ENCODE data around the gene RSBN1.
"Not testable (repeated sequence)": the region's sequence is repeated elsewhere in the genome, so short reads cannot be mapped to it uniquely, and the experiment has no call there.

RSBN1 gene

GRCh38 chr1:113779542-113779941 lies 32.7 kb downstream of the RSBN1 start:
- no peak for DNase-seq

DNA sequence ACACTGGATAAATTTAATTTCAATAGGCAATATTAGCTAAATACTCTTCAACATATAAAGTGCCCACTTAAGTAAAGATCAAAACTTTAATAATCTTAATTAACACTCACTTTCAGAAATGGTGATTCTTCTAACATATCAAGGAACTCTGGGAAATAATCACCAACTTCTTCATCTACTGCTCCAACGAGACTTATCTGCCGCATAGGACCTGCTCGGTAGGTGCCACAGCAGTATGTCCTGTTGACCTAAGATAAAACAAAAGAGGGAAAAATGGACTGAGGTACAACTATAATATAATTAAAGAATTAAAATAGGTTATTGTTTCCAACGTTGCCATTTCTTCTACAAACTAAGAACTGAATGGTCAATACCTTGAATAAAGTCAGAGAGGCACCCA lies 34.7 kb downstream of the RSBN1 start:
- no peak for DNase-seq

GRCh38 chr1:113770031-113770430 lies 42.2 kb downstream of the RSBN1 start:
- no peak for DNase-seq

DNA sequence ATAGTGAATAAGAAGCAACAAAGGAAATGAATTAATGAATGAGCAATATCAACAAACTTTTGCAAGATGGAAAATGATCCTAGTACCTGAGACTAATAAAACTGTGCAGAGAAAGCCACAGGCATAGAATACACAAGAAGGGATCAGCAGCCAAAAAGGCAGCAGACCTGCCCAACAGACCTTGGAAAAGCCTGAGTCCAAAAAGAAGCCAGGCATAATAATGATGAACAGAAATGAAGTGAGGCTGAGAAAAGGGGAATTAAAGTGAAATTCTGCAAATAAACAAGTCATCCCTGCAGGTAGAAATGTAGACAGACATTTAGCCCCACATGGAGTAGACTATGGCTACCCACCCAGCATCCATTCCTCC lies 42.7 kb downstream of the RSBN1 start:
- DNase-seq = no peak

DNA sequence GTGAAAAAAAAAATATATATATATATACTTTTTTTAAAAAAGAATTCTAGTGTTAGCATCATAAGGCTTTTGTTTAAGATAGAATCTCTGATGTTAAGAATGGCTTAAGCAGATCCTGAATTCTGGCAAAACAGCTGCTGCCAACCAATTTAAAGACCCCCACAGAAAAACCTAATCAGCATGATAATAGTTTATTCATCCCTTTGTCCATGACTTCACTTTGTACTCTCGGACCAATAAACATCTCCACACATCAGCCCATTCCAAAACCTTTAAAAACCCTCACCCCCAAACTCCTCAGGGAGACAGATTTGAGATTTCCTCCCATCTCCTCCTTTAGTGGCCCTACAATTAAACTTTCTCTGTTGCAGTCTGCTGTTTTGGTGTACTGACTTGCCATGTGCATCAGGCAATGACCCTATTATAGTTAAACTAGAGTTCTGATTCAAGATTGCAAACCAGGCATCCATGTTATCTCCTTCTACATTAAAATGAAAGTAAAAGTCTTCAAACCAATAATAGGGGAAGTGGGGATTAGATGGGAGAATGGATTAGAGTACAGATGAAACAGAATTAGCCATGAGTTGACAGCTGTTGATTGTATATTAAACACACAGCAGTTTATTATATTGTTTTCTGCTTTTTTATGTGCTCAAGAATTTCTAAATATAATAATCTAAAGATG lies 43.2 kb downstream of the RSBN1 start:
- no peak for DNase-seq

DNA sequence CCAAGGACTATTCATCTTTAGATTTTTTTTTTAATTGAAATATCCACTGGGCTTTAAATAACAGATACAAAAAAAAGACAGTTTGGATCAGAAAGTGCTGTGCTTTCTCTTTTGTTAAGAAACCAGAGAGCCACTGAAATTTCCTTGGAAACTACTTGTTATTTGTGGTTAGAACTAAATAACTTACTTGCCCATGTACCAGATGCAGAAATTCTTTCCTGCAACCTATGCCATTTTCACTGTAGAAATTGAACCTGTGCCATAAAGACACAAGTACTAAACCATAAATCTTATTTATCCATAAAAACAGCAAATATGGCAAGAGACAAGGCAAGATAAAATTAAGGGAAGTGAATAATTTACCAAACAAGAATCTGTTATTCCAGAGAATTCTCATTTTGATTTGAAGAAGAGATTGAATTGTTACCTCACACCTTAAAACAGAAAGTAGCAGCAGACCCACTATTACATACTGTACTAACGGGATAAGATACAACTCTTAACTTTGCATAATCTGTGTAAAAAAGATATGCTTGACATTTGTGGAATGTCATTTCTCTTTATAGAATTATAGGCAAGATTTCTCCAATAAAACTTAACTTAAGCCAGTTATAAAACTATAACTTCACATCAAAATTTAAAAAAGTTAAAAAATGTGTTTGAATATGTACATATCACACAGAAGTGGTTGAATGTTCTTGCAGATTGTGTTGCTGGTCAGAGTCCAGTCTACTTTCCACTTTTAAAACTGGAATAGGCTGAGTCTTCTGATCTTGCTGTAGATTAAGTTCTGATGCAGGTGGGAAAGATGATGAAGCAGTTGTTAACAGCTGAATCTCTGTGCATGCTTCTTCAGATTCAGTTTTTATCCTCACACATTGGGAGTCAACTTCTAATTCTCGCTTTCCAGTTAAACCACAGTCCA lies 46.7 kb downstream of the RSBN1 start:
- DNase-seq = no peak

GRCh38 chr1:113763661-113764060 lies 48.6 kb downstream of the RSBN1 start:
- DNase-seq = no peak

DNA sequence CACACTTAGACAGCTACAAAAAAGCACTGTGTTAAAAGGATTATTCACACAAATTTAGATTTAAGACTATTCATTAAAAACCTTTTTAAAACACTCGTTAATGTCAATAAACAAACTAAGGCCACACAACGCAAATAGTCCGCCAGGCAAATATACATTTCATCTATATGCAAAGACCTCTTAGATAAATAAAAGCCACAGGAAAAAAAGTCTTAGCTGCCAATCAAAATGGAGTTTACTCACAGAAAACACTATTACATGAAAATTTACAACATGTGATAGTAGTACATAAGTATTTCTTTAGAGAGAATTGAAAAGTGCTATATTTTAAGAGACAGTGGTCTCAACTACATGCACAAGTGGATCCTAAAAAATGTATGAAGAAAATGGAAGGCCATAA lies 50.3 kb downstream of the RSBN1 start:
- DNase-seq = no peak

- DNase-seq = no peak
These were observed 51.9 kb downstream of the RSBN1 start for GRCh38 chr1:113760102-113761080.

- peak; percentile 60 for DNase-seq
These were observed 52.8 kb downstream of the RSBN1 start, which contains the start of gene PHTF1 for GRCh38 chr1:113759333-113760101. TSS of gene PHTF1 (minus strand) at chr1:113759486. CDS start at chr1:113758703, 783 bp downstream.

- peak; percentile 63 for DNase-seq
These were observed 53.5 kb downstream of the RSBN1 start for GRCh38 chr1:113758631-113759332.

DNA sequence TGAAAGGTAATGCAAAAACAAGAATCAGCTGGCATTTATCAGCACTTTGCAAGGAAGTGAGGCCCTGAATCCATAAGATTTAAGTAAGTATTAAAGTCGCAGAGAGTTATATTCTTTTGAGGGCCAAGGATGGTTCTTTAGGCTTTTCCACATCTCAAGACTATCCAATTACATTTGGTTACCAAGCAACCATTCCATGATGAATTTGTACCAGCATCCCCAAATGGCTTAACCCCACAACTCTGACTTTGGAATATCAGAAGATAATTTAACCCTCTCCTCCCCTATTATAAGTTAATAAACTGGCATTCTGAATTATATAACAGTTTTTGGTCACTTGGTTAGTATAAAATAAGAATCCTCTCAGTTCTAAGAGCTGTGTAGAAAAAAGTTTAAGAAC lies 55.8 kb downstream of the RSBN1 start:
- DNase-seq = no peak

GRCh38 chr1:113753333-113753732 lies 58.9 kb downstream of the RSBN1 start:
- DNase-seq = not testable (repeated sequence)

DNA sequence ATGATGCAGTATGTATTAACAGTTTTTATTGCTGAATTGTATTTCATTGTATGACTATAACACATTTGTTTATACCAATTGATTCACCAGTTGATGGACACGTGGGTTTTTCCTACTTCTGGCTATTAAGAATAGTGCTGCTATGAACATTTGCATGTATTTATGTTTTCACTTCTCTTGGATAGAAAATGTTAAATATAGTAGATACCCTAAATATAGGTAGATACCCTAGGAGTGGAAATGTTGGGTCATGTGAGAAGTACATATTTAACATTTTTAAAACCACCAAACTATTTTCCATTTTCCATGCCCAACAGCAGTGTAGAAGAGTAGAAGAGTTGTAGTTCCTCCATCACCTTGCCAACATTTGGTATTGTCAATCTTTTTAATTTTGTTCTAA lies 60.8 kb downstream of the RSBN1 start:
- no peak for DNase-seq

- no peak for DNase-seq
These were observed 61.2 kb downstream of the RSBN1 start for GRCh38 chr1:113751114-113751513.

DNA sequence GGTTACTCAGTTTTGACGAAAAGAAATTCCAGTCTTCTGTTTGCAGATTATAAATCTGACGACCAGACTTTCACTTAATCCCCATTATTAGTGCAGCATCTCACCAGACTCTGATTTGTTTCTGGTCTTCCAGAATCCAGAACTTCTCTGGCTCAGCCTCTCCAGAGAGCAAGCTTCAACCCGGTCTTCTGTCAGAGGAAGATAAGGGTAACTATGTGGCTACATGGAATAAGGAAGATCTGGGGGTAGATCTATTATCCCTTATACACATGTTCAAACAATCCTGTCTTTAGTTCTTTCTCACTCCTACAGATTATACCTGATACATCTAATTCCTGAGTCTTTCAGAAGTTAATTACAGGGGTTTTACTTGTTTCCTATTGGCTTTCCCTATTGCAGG lies 62.9 kb downstream of the RSBN1 start:
- no peak for DNase-seq

GRCh38 chr1:113747376-113747775 lies 64.9 kb downstream of the RSBN1 start:
- DNase-seq = no peak

- DNase-seq = no peak
These were observed 66.9 kb downstream of the RSBN1 start for GRCh38 chr1:113745425-113745824.

- DNase-seq = no peak
These were observed 68.2 kb downstream of the RSBN1 start for GRCh38 chr1:113744114-113744513.

DNA sequence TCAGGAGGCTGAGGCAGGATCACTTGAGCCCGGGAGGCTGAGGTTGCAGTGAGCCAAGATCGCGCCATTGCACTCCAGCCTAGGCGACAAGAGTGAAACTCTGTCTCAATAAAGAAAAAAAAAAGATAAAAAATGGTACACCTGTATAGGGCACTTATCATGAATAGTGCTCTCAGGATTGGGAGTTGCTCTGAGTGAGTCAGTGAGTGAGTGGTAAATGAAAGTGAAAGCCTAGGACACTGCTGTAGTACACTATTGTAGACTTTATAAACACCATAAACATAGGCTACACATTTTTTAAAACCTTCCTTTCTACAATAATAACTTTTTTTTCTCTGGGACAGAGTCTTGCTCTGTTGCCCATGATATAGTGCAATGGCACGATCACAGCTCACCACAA lies 69.8 kb downstream of the RSBN1 start:
- peak; percentile 6 for DNase-seq

DNA sequence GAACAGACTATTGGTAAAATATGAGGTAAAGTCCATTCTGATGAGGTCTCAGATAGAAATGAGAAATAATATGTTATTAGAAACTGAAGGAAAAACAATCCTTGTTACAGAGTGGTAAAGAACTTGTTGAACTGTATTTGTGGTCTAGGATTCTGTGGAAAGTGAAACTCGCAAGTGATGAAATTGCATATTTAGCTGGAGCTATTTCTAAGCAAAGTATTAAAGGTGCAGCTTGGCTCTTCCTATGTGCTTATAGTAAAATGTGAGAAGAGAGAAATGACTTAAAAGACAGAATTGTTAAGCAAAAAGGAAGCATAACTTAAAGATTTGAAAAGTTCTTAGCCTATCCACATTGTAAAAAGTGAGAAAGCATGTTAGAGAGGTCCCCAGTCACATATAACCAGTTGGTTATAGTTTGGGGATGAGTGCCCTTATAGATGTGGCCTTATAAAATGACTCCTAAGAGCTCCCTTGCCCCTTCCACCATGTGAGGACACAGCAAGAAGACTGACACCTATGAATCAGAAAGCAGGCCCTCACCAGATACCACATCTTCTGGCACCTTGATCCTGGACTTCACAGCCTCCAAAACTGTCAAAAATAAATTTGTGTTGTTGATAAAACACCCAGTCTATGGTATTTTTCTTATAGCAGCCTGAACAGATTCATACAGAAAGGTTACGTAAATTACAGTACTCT lies 77.8 kb downstream of the RSBN1 start:
- no peak for DNase-seq
